Suprapubic skin (tissue), 4 donors: ENCODE results near the gene EPHB1. TPM values are rescaled to one million over a fixed set of nuclear protein-coding genes. Genes with fewer than 3 reads are reported as not detected.

Experiments
- DNase-seq, 2 donors: peaks; one replicate each; pipeline ENCODE4 v3.0.0-alpha.2; 2019; ENCODE audit warnings: low spot score in 2 of 2
- H3K27ac ChIP-seq: fragments of 200-600 bp; sonication (generic); one replicate; pipeline ENCODE4 v1.5.1; 2019
- H3K27me3 ChIP-seq: fragments of 200-600 bp; sonication (generic); one replicate; pipeline ENCODE4 v1.5.1; 2019
- H3K36me3 ChIP-seq: fragments of 200-600 bp; sonication (generic); one replicate; pipeline ENCODE4 v1.5.1; 2019
- H3K4me1 ChIP-seq: fragments of 200-600 bp; sonication (generic); one replicate; pipeline ENCODE4 v1.5.1; 2019
- H3K4me3 ChIP-seq: fragments of 200-600 bp; sonication (generic); one replicate; pipeline ENCODE4 v1.5.1; 2019; ENCODE audit warnings: mild to moderate bottlenecking
- H3K9me3 ChIP-seq: fragments of 200-600 bp; sonication (generic); one replicate; pipeline ENCODE4 v1.5.1; 2019
- CTCF ChIP-seq, 2 donors: fragments of 200-600 bp in 1 of 2; fragments of 450-650 bp in 1 of 2; sonication (generic) in 1 of 2; IDR thresholded peaks; one replicate each; pipeline ENCODE4 v1.5.1; 2016 to 2019; ENCODE audit warnings: antibody characterized with exemption in 2 of 2, mild to moderate bottlenecking in 1 of 2, moderate library complexity in 1 of 2
- EP300 ChIP-seq: sonication (generic); formaldehyde crosslinking; IDR thresholded peaks from one replicate; pipeline ENCODE4 v1.6.1; 2017; ENCODE audit warnings: antibody characterized with exemption
- POLR2A ChIP-seq, 2 donors: fragments of 450-650 bp; IDR thresholded peaks; one replicate each; pipeline ENCODE4 v1.6.1; 2017; ENCODE audit warnings: antibody characterized with exemption in 2 of 2, mild to moderate bottlenecking in 2 of 2, moderate library complexity in 2 of 2
- POLR2AphosphoS5 ChIP-seq, 3 donors: sonication (generic); formaldehyde crosslinking; IDR thresholded peaks; one replicate each; pipeline ENCODE4 v1.6.1; 2017; ENCODE audit warnings: antibody characterized with exemption in 3 of 3
- WGBS: methylation state at CpG from one replicate; pipeline ENCODE4 v1.1.5; 2018; 5-methylcytosine and 5-hydroxymethylcytosine counted together
- total RNA-seq, 4 donors: library from RNA; depleted of rRNA; stranded (reverse); fragments of >200 nt; gene quantifications; one replicate each; pipeline ENCODE4 v1.1.0, GENCODE V29; 2016

EPHB1 gene
- total RNA-seq, 4 donors from 2014 or later: 8.5 to 30.7 (median 18.5) TPM

DNA sequence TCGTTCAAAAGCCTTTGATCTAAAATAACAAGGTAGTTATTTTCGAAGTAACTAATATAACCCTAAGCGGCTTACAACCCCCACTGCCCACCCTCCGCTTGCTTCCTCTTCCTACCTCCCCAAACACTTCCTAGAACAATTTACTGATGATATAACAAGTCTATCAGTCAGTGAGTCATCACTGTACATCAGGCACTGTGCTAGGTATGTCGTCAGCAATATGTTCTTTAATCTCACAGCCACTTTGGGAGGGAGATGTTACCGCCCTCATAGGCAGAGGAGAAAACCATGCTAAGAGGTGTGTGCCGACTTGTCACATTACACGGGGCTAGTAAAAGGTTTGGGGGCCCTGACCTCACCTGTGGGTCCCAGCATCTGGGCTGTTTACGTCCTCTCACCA, 381.8 kb downstream of the EPHB1 start:
- peaks cover 4% of the 10 kb centered on the region for H3K4me1 ChIP-seq
- TF ChIP-seq CTCF (IDR thresholded peaks at IDR 0.05): no peak
- no peak for TF ChIP-seq POLR2A (IDR thresholded peaks at IDR 0.05)
- no peak for TF ChIP-seq EP300
- no peak for TF ChIP-seq POLR2AphosphoS5 (IDR thresholded peaks at IDR 0.05)
- H3K27ac ChIP-seq: no peak overlapping the region
- no peaks in the 10 kb centered on the region for H3K9me3 ChIP-seq
- H3K27me3 ChIP-seq: no peaks in the 10 kb centered on the region
- DNase-seq: no peak
- WGBS: 83% methylated on average over 9 of the region's 9 CpGs
- H3K36me3 ChIP-seq: no peaks in the 10 kb centered on the region
- no peak overlapping the region for H3K4me3 ChIP-seq

DNA sequence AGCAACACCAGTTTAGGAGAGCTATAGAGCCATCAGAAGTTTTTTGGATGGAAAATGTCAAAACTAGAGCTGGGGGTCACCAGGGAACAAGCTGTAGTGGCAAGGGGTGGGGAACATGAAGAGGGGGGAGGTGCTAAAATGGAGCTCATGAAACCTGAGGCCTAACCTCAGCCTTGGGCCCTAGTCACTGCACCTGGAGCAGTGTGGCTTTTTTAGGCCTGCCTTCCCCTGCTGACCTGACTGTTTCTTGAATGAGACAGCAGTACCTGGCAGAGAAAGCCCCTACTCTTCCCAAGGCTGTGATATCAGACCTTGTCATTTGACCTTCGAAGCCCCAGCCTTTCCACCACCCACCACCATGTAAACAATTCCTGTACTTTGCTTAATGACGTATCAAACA, 383.5 kb downstream of the EPHB1 start:
- no peaks in the 10 kb centered on the region for H3K9me3 ChIP-seq
- WGBS: 91% methylated on average over 2 of the region's 2 CpGs
- H3K4me3 ChIP-seq: no peak overlapping the region
- H3K36me3 ChIP-seq: no peaks in the 10 kb centered on the region
- H3K27ac ChIP-seq: no peak overlapping the region
- TF ChIP-seq POLR2A (IDR thresholded peaks at IDR 0.05) (no peak), EP300 (no peak), POLR2AphosphoS5 (IDR thresholded peaks at IDR 0.05) (no peak), CTCF (IDR thresholded peaks at IDR 0.05) (no peak)
- H3K27me3 ChIP-seq: no peaks in the 10 kb centered on the region
- H3K4me1 ChIP-seq: peaks cover 4% of the 10 kb centered on the region
- no peak for DNase-seq

GRCh38 chr3:135181408-135181807, 386.3 kb downstream of the EPHB1 start:
- Histone ChIP-seq H3K27me3 (no peaks in the 10 kb centered on the region), H3K27ac (no peak overlapping the region), H3K4me3 (no peak overlapping the region), H3K9me3 (no peaks in the 10 kb centered on the region), H3K36me3 (no peaks in the 10 kb centered on the region), H3K4me1 (no peaks in the 10 kb centered on the region)
- TF ChIP-seq EP300: no peak
- no peak for TF ChIP-seq POLR2A (IDR thresholded peaks at IDR 0.05)
- no peak for TF ChIP-seq CTCF (IDR thresholded peaks at IDR 0.05)
- TF ChIP-seq POLR2AphosphoS5 (IDR thresholded peaks at IDR 0.05): no peak
- no peak for DNase-seq
- 70% methylated on average over 3 of the region's 3 CpGs for WGBS

DNA sequence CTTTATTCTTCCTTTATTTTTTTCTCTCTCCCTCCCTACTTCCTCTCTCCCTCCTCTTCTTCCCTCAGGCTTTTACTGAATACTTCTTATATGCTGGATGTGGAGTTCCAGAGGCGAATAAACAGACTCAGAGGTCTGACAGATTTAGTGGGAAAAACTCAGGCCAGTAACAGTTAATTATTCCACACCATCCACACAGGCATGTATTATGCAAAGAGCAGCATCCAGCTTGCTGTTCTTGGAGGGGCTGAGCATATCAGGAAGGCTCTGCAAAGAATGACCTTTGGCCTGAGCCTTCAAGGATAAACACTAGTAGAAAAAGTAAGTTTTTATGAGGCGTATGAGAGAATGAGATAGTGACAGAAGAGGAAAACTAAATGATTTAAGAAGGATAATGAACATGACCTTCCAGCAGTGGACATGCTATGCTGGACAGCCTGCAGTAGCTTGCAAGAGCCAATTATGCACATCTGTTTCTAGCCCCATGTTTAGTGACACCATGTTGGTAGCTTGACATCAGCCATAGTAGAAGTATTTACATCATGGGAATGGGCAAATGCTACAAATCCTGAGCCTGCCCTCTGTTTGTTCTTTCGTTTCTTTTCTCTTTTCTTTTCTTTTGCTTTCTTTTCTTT, 387.4 kb downstream of the EPHB1 start:
- DNase-seq: no peak
- Histone ChIP-seq H3K27me3 (no peaks in the 10 kb centered on the region), H3K4me1 (no peaks in the 10 kb centered on the region), H3K36me3 (no peaks in the 10 kb centered on the region), H3K9me3 (no peaks in the 10 kb centered on the region), H3K27ac (no peak overlapping the region), H3K4me3 (no peak overlapping the region)
- WGBS: 77% methylated on average over 3 of the region's 3 CpGs
- TF ChIP-seq CTCF (IDR thresholded peaks at IDR 0.05) (no peak), EP300 (no peak), POLR2A (IDR thresholded peaks at IDR 0.05) (no peak), POLR2AphosphoS5 (IDR thresholded peaks at IDR 0.05) (no peak)

GRCh38 chr3:135190658-135191057, 395.6 kb downstream of the EPHB1 start:
- DNase-seq: no peak
- Histone ChIP-seq H3K4me1 (no peaks in the 10 kb centered on the region), H3K27ac (no peak overlapping the region), H3K9me3 (no peaks in the 10 kb centered on the region), H3K27me3 (no peaks in the 10 kb centered on the region), H3K36me3 (peaks cover 4% of the 10 kb centered on the region), H3K4me3 (no peak overlapping the region)
- 84% methylated on average over 2 of the region's 2 CpGs for WGBS
- TF ChIP-seq EP300 (no peak), CTCF (IDR thresholded peaks at IDR 0.05) (no peak)
